ENCODE results near the gene PRADC1. TPM values are rescaled to one million over a fixed set of nuclear protein-coding genes. Genes with fewer than 3 reads are reported as not detected.

Gene PRADC1
- 1 to 10 TPM; 4.3 to 8.8 (median 6.9) TPM for total RNA-seq
- 10 to 100 TPM; 25.1 to 29.5 TPM for polyA plus RNA-seq
- total RNA-seq = 5.0 reads per million, percentile 24 among the genes with 10 or more reads in this experiment

- Mint-ChIP-seq H3K27me3 (peaks cover 0 to 2% (median 0%) of the 10 kb centered on the region in 5 donors), H3K27ac (peak within 1 kb of the TSS; percentile 77 to 96 (median 94)), H3K4me1 (peaks cover 25 to 41% (median 37%) of the 10 kb centered on the region in 7 donors), H3K36me3 (peaks cover 0 to 10% (median 0%) of the 10 kb centered on the region in 5 donors), H3K4me3 (peak within 1 kb of the TSS; percentile 88 to 100 (median 98)), H3K9me3 (no peaks in the 10 kb centered on the region)
- CTCF ChIA-PET = interaction anchor here (0.9 to 1.7 kb wide), 6 partner anchors 10 to 148 kb away, joined by 3 to 6 read pairs (median 4); no protein-coding TSS in a partner anchor
- peaks cover 0 to 5% (median 0%) of the 10 kb centered on the region in 3 experiments for H3K36me3 ChIP-seq (ENCODE audit: control insufficient read depth in 2 of 3, insufficient read depth in 3 of 3, low read length in 3 of 3)
- no peaks in the 10 kb centered on the region for H3K27me3 ChIP-seq (ENCODE audit: control insufficient read depth in 2 of 2, insufficient read depth in 2 of 2, low read length in 2 of 2)
- ATAC-seq (peak; percentile 89), DNase-seq (peak; percentile 73 to 95 (median 91))
- no peaks in the 10 kb centered on the region for H3K9me3 ChIP-seq (ENCODE audit: control insufficient read depth in 2 of 3, low read length in 3 of 3)
- peak within 1 kb of the TSS; percentile 94 for H3K27ac ChIP-seq (ENCODE audit: low read depth, low read length)
- H3K4me1 ChIP-seq (ENCODE audit: control insufficient read depth in 2 of 2, insufficient read depth in 2 of 2, low read length in 2 of 2) = peaks cover 15% of the 10 kb centered on the region in 2 donors
- POLR2A ChIA-PET = interaction anchor here (0.5 to 4.2 kb wide), 26 partner anchors 9 to 1225 kb away, joined by 3 to 34 read pairs (median 5); partner anchors contain the start of genes ALMS1, EGR4, FBXO41 and INO80B
- intact Hi-C loops (cut with micrococcal nuclease) = loop anchor here (1.0 to 10.0 kb wide), 15 partner anchors 19 to 1901 kb away; partner anchors contain the start of genes C2orf78 (in 1 of the 2), CCDC142 (in 1 of the 2), DUSP11 (in 1 of the 2) and EGR4 (in 1 of the 2)
- peak within 1 kb of the TSS; percentile 90 for H3K4me3 ChIP-seq (ENCODE audit: low read length)
Observed at GRCh38 chr2:73233154-73233931, at the start of gene PRADC1. PRADC1 (minus strand) TSS chr2:73233239; CDS start chr2:73233160, 79 bp downstream.

DNA sequence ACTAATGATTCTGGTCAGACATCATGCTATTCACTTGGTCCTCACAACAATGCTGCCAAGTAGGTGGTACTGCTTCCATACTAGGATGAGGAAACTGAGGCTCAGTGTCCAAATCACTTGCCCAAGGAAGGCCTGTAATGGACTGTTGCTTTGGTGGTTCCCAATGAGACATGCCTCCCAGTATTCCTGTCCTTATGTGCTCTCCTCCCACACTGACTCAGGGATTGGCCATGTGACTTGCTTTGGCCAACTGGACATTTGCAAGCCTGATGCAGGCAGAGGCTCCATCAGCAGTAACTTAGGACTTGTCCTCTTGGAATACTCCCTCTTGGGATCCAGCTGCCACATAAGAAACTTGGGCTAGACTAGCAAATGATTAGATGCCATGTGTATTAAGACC is 48.2 kb upstream of the PRADC1 start:
- Histone ChIP-seq H3K36me3 (ENCODE audit: control insufficient read depth in 2 of 3, insufficient read depth in 3 of 3, low read length in 3 of 3) (no peaks in the 10 kb centered on the region), H3K9me3 (ENCODE audit: control insufficient read depth in 2 of 3, low read length in 3 of 3) (no peaks in the 10 kb centered on the region), H3K4me1 (ENCODE audit: control insufficient read depth in 2 of 2, insufficient read depth in 2 of 2, low read length in 2 of 2) (peaks cover 12 to 14% of the 10 kb centered on the region in 2 donors), H3K27me3 (ENCODE audit: control insufficient read depth in 2 of 2, insufficient read depth in 2 of 2, low read length in 2 of 2) (no peaks in the 10 kb centered on the region), H3K27ac (ENCODE audit: low read depth, low read length) (no peak overlapping the region), H3K4me3 (ENCODE audit: low read length) (no peak overlapping the region)
- CTCF ChIA-PET = no interaction called here
- POLR2A ChIA-PET = interaction anchor here (0.6 kb wide), 1 partner anchor 82 kb away, joined by 3 read pairs; no protein-coding TSS in a partner anchor
- Mint-ChIP-seq H3K4me3 (peak overlapping the region in 1 of 10 donors; percentile 54), H3K4me1 (peaks cover 9 to 33% (median 19%) of the 10 kb centered on the region in 7 donors), H3K27ac (no peak overlapping the region), H3K27me3 (peaks cover 0 to 10% (median 0%) of the 10 kb centered on the region in 5 donors), H3K36me3 (peaks cover 0 to 22% (median 9%) of the 10 kb centered on the region in 5 donors), H3K9me3 (peaks cover 0 to 12% (median 0%) of the 10 kb centered on the region in 11 donors)
- DNase-seq (no peak), ATAC-seq (no peak)
- intact Hi-C loops (cut with micrococcal nuclease) = loop anchor here in 1 of 2 donors (10.0 kb wide), 1 partner anchor 1674 kb away; the partner anchor contains the start of gene POLE4

DNA sequence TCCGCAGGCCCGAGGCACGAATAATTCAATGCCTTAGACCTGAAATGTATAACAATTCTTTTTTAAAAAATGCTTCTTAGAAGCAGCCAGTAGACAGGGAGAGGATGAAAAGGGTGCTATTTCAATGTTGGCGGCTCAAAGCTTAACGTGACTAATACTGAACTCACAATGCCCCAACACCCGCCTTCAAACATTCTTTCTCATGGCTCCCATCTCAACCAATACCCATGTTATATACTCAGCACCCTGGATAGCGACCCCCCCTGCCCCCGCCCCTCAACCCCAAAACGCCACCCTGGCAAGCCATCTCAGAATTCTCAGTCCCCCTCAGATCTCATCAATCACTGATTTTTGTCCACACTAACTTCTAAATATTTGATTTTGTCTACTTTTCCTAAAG is 46.8 kb upstream of the PRADC1 start:
- Histone ChIP-seq H3K4me1 (ENCODE audit: control insufficient read depth in 2 of 2, insufficient read depth in 2 of 2, low read length in 2 of 2) (peaks cover 7 to 10% of the 10 kb centered on the region in 2 donors), H3K9me3 (ENCODE audit: control insufficient read depth in 2 of 3, low read length in 3 of 3) (no peaks in the 10 kb centered on the region), H3K4me3 (ENCODE audit: low read length) (no peak overlapping the region), H3K27ac (ENCODE audit: low read depth, low read length) (no peak overlapping the region), H3K27me3 (ENCODE audit: control insufficient read depth in 2 of 2, insufficient read depth in 2 of 2, low read length in 2 of 2) (no peaks in the 10 kb centered on the region), H3K36me3 (ENCODE audit: control insufficient read depth in 2 of 3, insufficient read depth in 3 of 3, low read length in 3 of 3) (no peaks in the 10 kb centered on the region)
- intact Hi-C loops (cut with micrococcal nuclease) = loop anchor here (1.0 to 10.0 kb wide), 2 partner anchors 11 to 1675 kb away; partner anchors contain the start of gene POLE4 (in 1 of the 2)
- Mint-ChIP-seq H3K4me1 (peaks cover 4 to 21% (median 14%) of the 10 kb centered on the region in 7 donors), H3K4me3 (no peak overlapping the region), H3K27ac (no peak overlapping the region), H3K9me3 (peaks cover 0 to 12% (median 0%) of the 10 kb centered on the region in 11 donors), H3K36me3 (peaks cover 0 to 26% (median 9%) of the 10 kb centered on the region in 5 donors), H3K27me3 (no peaks in the 10 kb centered on the region)
- no peak for DNase-seq
- no peak for ATAC-seq
- POLR2A ChIA-PET = no interaction called here
- CTCF ChIA-PET = no interaction called here

- H3K4me3 Mint-ChIP-seq = no peak overlapping the region
- H3K4me1 Mint-ChIP-seq = peaks cover 16 to 27% (median 23%) of the 10 kb centered on the region in 7 donors
- ChIA-PET CTCF (no interaction called here), POLR2A (no interaction called here)
- Histone ChIP-seq H3K4me3 (ENCODE audit: low read length) (no peak overlapping the region), H3K27me3 (ENCODE audit: control insufficient read depth in 2 of 2, insufficient read depth in 2 of 2, low read length in 2 of 2) (no peaks in the 10 kb centered on the region), H3K36me3 (ENCODE audit: control insufficient read depth in 2 of 3, insufficient read depth in 3 of 3, low read length in 3 of 3) (no peaks in the 10 kb centered on the region), H3K9me3 (ENCODE audit: control insufficient read depth in 2 of 3, low read length in 3 of 3) (no peaks in the 10 kb centered on the region), H3K4me1 (ENCODE audit: control insufficient read depth in 2 of 2, insufficient read depth in 2 of 2, low read length in 2 of 2) (peaks cover 0 to 12% of the 10 kb centered on the region in 2 donors), H3K27ac (ENCODE audit: low read depth, low read length) (no peak overlapping the region)
- no peaks in the 10 kb centered on the region for H3K27me3 Mint-ChIP-seq
- no peak for DNase-seq
- no peak for ATAC-seq
- H3K9me3 Mint-ChIP-seq = peaks cover 0 to 3% (median 0%) of the 10 kb centered on the region in 11 donors
- peaks cover 0 to 22% (median 5%) of the 10 kb centered on the region in 5 donors for H3K36me3 Mint-ChIP-seq
- H3K27ac Mint-ChIP-seq = no peak overlapping the region
- intact Hi-C loops (cut with micrococcal nuclease) = no loop called here
Observed at GRCh38 chr2:73272270-73272669, 39.2 kb upstream of the PRADC1 start.

GRCh38 chr2:73269686-73270465 is 36.8 kb upstream of the PRADC1 start:
- no peak for DNase-seq
- POLR2A ChIA-PET = no interaction called here
- CTCF ChIA-PET = no interaction called here

More at GRCh38 chr2:73269686-73270465, 36.8 kb upstream of the PRADC1 start:
- Histone ChIP-seq H3K4me3 (ENCODE audit: low read length) (peak overlapping the region; percentile 35), H3K36me3 (ENCODE audit: control insufficient read depth in 2 of 3, insufficient read depth in 3 of 3, low read length in 3 of 3) (peaks cover 0 to 10% (median 0%) of the 10 kb centered on the region in 3 experiments), H3K9me3 (ENCODE audit: control insufficient read depth in 2 of 3, low read length in 3 of 3) (no peaks in the 10 kb centered on the region), H3K27me3 (ENCODE audit: control insufficient read depth in 2 of 2, insufficient read depth in 2 of 2, low read length in 2 of 2) (no peaks in the 10 kb centered on the region), H3K27ac (ENCODE audit: low read depth, low read length) (peak overlapping the region; percentile 62), H3K4me1 (ENCODE audit: control insufficient read depth in 2 of 2, insufficient read depth in 2 of 2, low read length in 2 of 2) (peaks cover 0 to 12% of the 10 kb centered on the region in 2 donors)
- Mint-ChIP-seq H3K9me3 (peaks cover 0 to 3% (median 0%) of the 10 kb centered on the region in 11 donors), H3K27me3 (no peaks in the 10 kb centered on the region), H3K27ac (peak overlapping the region in 7 of 9 donors; percentile 2 to 88 (median 81)), H3K4me3 (peak overlapping the region; percentile 33 to 84 (median 72)), H3K36me3 (peaks cover 0 to 17% (median 5%) of the 10 kb centered on the region in 5 donors), H3K4me1 (peaks cover 23 to 34% (median 26%) of the 10 kb centered on the region in 7 donors)
- intact Hi-C loops (cut with micrococcal nuclease) = loop anchor here (1.0 kb wide), 7 partner anchors 14 to 467 kb away; partner anchors contain the start of genes CCT7 (in 2 of the 2), FBXO41 (in 2 of the 2), ALMS1 (in 1 of the 2) and EGR4 (in 1 of the 2)
- ATAC-seq = no peak
